ENCODE data around the gene SDCBP2.
A peak's percentile ranks its signal among the peaks of the same experiment; 100 is the strongest.

The SDCBP2 gene

GRCh38 chr20:1269235-1269634, 59.7 kb downstream of the SDCBP2 start:
- no peak for TF ChIP-seq CTCF (IDR thresholded peaks at IDR 0.05; ENCODE audit: low read depth, low read length)

DNA sequence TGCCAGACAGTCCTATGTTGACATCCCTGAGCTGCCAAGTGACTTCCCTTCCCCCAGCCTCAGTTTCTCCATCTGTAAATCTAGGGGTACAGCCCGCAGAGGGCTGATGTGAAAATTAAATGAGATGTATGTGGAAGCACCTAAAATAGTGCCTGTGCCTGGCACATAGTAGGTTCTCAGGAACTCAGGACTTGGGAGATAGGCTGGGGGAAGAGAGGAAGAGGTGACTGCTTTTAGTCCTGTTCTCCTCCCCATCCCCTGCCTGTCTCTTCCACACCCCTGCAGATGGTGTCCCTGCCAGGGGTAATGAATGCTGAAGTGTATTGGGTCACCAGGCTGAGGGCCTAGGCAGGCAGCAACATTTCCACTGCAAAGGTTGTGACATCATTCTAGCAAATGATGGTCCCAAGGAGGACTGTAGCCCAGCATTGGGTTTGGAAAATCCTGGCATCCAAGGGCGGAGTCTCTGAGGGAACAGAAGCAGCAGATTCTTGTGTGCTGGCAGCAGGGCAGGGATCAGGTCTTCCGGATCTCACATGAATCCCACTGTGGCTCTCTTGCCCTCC, 61.0 kb downstream of the SDCBP2 start:
- H3K4me3 ChIP-seq (replicated peaks in 1 of 2; ENCODE audit: low read depth in 2 of 2, low read length in 2 of 2) = no peak overlapping the region
- no peak for TF ChIP-seq CTCF (IDR thresholded peaks at IDR 0.05; ENCODE audit: low read depth, low read length)
- DNase-seq (ENCODE audit: low read depth in 2 of 2) = no peak

More at GRCh38 chr20:1269235-1269634, 59.7 kb downstream of the SDCBP2 start:
- H3K4me3 ChIP-seq (replicated peaks in 1 of 2; ENCODE audit: low read depth in 2 of 2, low read length in 2 of 2) = no peak overlapping the region
- no peak for DNase-seq (ENCODE audit: low read depth in 2 of 2)

DNA sequence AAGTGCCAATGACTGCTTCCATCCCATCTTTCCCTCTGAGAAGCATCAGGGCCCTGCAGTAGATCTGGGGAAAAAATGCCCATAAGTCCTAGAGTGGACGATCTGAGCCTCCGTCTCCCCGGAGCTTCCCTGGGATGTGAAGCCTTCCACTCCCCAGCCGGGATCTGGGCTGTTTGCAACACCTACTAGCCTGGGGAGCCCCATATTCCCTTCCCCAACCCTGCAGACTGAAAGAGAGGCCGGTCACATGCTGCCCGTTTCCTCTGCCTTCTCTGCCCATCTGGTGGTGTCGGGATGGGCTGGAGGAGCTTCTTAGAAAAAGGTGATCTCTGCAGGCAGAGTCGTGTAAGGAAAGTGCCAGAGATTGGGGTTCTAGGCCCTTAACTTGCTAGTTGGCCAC, 61.8 kb downstream of the SDCBP2 start:
- peak overlapping the region; percentile 64 to 76 for H3K4me3 ChIP-seq (replicated peaks in 1 of 2; ENCODE audit: low read depth in 2 of 2, low read length in 2 of 2)
- no peak for TF ChIP-seq CTCF (IDR thresholded peaks at IDR 0.05; ENCODE audit: low read depth, low read length)
- no peak for DNase-seq (ENCODE audit: low read depth in 2 of 2)

GRCh38 chr20:1266167-1266973, 62.6 kb downstream of the SDCBP2 start, which contains the start of gene SNPH:
Gene SNPH, plus strand, starts transcription at chr20:1266294. Its CDS starts 29,946 bp downstream, at chr20:1296240.
- DNase-seq (ENCODE audit: low read depth in 2 of 2) = peak; percentile 75 to 82

DNA sequence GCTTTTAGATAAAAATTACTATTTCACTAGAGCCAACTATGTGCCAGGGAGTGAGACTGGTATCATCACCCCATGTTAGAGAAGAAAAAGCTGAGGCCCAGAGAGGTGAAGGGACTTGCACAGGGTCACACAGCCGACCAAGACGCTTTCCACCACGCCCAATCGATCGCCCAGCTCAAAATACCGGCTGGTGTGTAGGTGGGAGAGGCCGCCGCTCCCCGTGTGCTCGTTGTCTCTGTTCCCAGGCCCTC, 63.1 kb downstream of the SDCBP2 start:
- H3K4me3 ChIP-seq (replicated peaks in 1 of 2; ENCODE audit: low read depth in 2 of 2, low read length in 2 of 2) = peak overlapping the region; percentile 64 to 76
- no peak for TF ChIP-seq CTCF (IDR thresholded peaks at IDR 0.05; ENCODE audit: low read depth, low read length)
- no peak for DNase-seq (ENCODE audit: low read depth in 2 of 2)

More at GRCh38 chr20:1266167-1266973, 62.6 kb downstream of the SDCBP2 start, which contains the start of gene SNPH:
- peak within 1 kb of the TSS; percentile 64 to 76 for H3K4me3 ChIP-seq (replicated peaks in 1 of 2; ENCODE audit: low read depth in 2 of 2, low read length in 2 of 2)
- no peak for TF ChIP-seq CTCF (IDR thresholded peaks at IDR 0.05; ENCODE audit: low read depth, low read length)

DNA sequence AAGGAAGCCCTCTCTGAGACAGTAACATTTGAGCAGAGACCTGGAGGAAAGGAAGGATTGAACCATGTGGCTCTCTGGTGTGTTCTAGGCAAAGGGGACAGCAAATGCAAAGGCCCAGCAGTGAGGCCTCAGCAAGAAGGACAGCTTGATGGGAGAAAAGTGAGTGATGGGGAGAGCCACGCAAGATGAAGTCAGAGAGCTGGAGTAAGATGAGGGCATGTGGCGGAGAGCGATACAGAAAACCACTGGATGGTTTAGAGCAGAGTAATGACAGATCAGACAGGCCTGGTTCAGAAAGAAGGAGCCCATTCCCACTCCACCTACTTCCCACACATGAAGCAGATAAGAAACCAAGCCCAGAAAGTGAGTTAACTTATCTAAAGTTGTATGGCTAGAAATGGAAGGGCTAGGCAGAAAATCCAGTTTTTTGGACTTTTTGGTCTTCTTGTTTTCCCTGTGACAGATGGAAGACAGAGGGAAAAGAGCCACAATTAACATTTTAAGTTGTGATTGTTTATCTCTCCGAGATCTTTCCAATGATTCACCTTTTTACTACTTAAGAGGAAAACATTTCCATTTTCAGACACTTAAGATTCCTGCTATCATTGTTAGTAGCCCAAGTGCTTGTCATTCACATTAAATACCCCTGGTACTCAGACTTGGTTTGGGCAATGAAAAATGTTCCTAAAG, 63.6 kb downstream of the SDCBP2 start:
- no peak for DNase-seq (ENCODE audit: low read depth in 2 of 2)
- peak overlapping the region; percentile 64 to 76 for H3K4me3 ChIP-seq (replicated peaks in 1 of 2; ENCODE audit: low read depth in 2 of 2, low read length in 2 of 2)
- no peak for TF ChIP-seq CTCF (IDR thresholded peaks at IDR 0.05; ENCODE audit: low read depth, low read length)
